ENCODE measurements around the gene SPINK7. TPM values are rescaled to one million over a fixed set of nuclear protein-coding genes. Genes with fewer than 3 reads are reported as not detected.

Gene SPINK7
- total RNA-seq, 1 donor from 2014 or later, result not detected

- no peak for DNase-seq (ENCODE audit: low spot score)
Observed at GRCh38 chr5:148343603-148344487, 31.6 kb downstream of the SPINK7 start.

DNA sequence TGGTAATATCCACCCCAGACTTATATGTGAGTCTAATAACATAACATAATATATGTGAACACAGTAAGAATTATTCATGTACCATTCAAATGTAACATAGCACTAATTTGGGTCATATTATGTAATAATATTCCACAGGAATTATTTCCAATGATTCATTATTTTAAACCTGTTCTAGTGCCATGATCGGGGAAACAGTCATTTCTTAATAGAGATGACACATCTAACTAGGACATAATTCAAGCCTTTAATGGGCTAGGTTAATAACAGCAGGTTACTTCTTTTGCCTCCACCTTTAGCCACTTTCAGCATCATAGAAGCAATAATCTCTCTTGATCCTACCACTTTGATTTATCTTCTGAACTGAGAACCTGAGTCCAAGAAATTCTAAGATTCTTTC lies 35.5 kb downstream of the SPINK7 start:
- DNase-seq (ENCODE audit: low spot score), result no peak

GRCh38 chr5:148352696-148353095 lies 40.5 kb downstream of the SPINK7 start:
- no peak for DNase-seq (ENCODE audit: low spot score)

- no peak for DNase-seq (ENCODE audit: low spot score)
Observed at GRCh38 chr5:148353634-148354033, 41.4 kb downstream of the SPINK7 start.

GRCh38 chr5:148364343-148364742 lies 52.1 kb downstream of the SPINK7 start:
- no peak for DNase-seq (ENCODE audit: low spot score)

Other genes with a start within 250 kb of the SPINK7 start
- gene SPINK5, start 248.4 kb upstream of the SPINK7 start, total RNA-seq, result 5.2 TPM
- not detected for gene SPINK14, start 143.9 kb upstream of the SPINK7 start, total RNA-seq
- gene SPINK6, start 109.4 kb upstream of the SPINK7 start, total RNA-seq, result not detected
- not detected for gene MARCOL, start 73.9 kb upstream of the SPINK7 start, total RNA-seq
- gene SPINK13, start 43.6 kb upstream of the SPINK7 start, total RNA-seq, result not detected
- not detected for gene SPINK9, start 23.1 kb downstream of the SPINK7 start, total RNA-seq
- 37.5 TPM for gene FBXO38, start 71.5 kb downstream of the SPINK7 start, total RNA-seq

All from mucosa of gallbladder (tissue), 1 donor.